ENCODE measurements around the gene CTSV.
"Not testable (repeated sequence)": the region's sequence is repeated elsewhere in the genome, so short reads cannot be mapped to it uniquely, and the experiment has no call there.

DNA sequence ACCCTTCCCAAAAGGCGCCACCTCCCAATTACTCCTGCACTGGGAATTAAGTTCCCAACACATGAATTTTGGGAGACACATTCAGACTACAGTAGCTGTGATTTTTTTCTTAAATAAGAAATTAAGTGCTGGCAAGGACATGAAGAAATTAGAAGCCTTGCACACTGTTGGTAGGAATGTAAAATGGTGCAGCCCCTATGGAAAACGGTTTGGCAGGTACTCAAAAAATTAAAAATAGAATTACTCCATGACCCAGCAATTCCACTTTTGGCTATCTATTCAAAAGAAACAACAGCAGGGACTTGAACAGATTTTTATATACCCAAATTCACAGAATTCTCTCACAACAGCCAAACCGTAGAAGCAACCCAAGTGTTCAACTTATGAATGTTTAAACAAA, 54.8 kb downstream of the CTSV start:
- TF ChIP-seq, protein P1, sequence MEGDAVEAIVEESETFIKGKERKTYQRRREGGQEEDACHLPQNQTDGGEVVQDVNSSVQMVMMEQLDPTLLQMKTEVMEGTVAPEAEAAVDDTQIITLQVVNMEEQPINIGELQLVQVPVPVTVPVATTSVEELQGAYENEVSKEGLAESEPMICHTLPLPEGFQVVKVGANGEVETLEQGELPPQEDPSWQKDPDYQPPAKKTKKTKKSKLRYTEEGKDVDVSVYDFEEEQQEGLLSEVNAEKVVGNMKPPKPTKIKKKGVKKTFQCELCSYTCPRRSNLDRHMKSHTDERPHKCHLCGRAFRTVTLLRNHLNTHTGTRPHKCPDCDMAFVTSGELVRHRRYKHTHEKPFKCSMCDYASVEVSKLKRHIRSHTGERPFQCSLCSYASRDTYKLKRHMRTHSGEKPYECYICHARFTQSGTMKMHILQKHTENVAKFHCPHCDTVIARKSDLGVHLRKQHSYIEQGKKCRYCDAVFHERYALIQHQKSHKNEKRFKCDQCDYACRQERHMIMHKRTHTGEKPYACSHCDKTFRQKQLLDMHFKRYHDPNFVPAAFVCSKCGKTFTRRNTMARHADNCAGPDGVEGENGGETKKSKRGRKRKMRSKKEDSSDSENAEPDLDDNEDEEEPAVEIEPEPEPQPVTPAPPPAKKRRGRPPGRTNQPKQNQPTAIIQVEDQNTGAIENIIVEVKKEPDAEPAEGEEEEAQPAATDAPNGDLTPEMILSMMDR (IDR thresholded peaks at IDR 0.05): not testable (repeated sequence)
- not testable (repeated sequence) for TF ChIP-seq POLR2AphosphoS5 (IDR thresholded peaks at IDR 0.05; ENCODE audit: low read depth, low read length); SIN3A (IDR thresholded peaks at IDR 0.05; ENCODE audit: borderline replicate concordance, insufficient read depth, low read depth, low read length); TCF7L2 (IDR thresholded peaks at IDR 0.05; ENCODE audit: low read depth, low read length)
- TF ChIP-seq, protein P2, sequence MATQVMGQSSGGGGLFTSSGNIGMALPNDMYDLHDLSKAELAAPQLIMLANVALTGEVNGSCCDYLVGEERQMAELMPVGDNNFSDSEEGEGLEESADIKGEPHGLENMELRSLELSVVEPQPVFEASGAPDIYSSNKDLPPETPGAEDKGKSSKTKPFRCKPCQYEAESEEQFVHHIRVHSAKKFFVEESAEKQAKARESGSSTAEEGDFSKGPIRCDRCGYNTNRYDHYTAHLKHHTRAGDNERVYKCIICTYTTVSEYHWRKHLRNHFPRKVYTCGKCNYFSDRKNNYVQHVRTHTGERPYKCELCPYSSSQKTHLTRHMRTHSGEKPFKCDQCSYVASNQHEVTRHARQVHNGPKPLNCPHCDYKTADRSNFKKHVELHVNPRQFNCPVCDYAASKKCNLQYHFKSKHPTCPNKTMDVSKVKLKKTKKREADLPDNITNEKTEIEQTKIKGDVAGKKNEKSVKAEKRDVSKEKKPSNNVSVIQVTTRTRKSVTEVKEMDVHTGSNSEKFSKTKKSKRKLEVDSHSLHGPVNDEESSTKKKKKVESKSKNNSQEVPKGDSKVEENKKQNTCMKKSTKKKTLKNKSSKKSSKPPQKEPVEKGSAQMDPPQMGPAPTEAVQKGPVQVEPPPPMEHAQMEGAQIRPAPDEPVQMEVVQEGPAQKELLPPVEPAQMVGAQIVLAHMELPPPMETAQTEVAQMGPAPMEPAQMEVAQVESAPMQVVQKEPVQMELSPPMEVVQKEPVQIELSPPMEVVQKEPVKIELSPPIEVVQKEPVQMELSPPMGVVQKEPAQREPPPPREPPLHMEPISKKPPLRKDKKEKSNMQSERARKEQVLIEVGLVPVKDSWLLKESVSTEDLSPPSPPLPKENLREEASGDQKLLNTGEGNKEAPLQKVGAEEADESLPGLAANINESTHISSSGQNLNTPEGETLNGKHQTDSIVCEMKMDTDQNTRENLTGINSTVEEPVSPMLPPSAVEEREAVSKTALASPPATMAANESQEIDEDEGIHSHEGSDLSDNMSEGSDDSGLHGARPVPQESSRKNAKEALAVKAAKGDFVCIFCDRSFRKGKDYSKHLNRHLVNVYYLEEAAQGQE (IDR thresholded peaks at IDR 0.05; ENCODE audit: insufficient read depth in 1 of 2, low read depth in 2 of 2, low read length in 1 of 2): not testable (repeated sequence)

All from Panc1 (cell line).